Activated naive CD8-positive, alpha-beta T cell treated with anti-CD3 and anti-CD28 coated beads, Interleukin-2, amount 50 U/mL, for 24 hours (primary cell): ENCODE data around the gene COLQ.

Source experiments
- ATAC-seq: fragments of 150-1000 bp; cut with Tn5 transposase; one replicate; pipeline ENCODE4 v1.10.0; 2021
- DNase-seq: peaks from one replicate; pipeline ENCODE4 v3.0.0; 2021
- H3K27ac Mint-ChIP-seq: one replicate; pipeline ENCODE4 v1.8.0; 2021; ENCODE audit warnings: mild to moderate bottlenecking, mixed read lengths
- H3K27me3 Mint-ChIP-seq: one replicate; pipeline ENCODE4 v1.8.0; 2021; ENCODE audit warnings: mixed read lengths
- H3K36me3 Mint-ChIP-seq: one replicate; pipeline ENCODE4 v1.8.0; 2021; ENCODE audit warnings: low read depth, mixed read lengths
- H3K4me1 Mint-ChIP-seq: one replicate; pipeline ENCODE4 v1.8.0; 2021; ENCODE audit warnings: mixed read lengths
- H3K4me3 Mint-ChIP-seq: one replicate; pipeline ENCODE4 v1.8.0; 2021; ENCODE audit warnings: mild to moderate bottlenecking, moderate library complexity, mixed read lengths
- H3K9me3 Mint-ChIP-seq: one replicate; pipeline ENCODE4 v1.8.0; 2021; ENCODE audit warnings: mixed read lengths

COLQ gene

DNA sequence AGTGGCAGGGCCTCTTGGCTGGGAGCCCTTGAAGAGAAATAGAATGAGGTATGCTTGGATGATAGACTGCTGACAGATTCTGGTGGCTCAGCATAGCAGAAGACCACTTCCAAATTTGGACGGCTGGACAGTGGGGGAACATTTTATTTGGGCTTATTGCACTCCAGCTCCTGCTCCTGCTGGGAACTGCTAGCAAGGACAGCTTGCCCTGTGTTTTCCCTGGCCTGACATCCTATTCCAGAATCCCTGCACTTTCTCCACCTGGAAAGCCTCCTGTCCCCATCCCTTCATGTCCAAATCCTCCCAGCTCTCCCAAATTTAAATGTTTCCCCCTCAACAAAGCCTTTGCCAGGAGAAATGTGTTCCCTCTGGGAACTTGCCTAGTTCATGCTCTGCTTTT, 9.8 kb upstream of the COLQ start:
- Mint-ChIP-seq H3K4me3 (no peak overlapping the region), H3K27ac (no peak overlapping the region), H3K36me3 (peaks cover 2% of the 10 kb centered on the region), H3K9me3 (no peaks in the 10 kb centered on the region), H3K27me3 (no peaks in the 10 kb centered on the region), H3K4me1 (peaks cover 33% of the 10 kb centered on the region)
- ATAC-seq (no peak), DNase-seq (no peak)

DNA sequence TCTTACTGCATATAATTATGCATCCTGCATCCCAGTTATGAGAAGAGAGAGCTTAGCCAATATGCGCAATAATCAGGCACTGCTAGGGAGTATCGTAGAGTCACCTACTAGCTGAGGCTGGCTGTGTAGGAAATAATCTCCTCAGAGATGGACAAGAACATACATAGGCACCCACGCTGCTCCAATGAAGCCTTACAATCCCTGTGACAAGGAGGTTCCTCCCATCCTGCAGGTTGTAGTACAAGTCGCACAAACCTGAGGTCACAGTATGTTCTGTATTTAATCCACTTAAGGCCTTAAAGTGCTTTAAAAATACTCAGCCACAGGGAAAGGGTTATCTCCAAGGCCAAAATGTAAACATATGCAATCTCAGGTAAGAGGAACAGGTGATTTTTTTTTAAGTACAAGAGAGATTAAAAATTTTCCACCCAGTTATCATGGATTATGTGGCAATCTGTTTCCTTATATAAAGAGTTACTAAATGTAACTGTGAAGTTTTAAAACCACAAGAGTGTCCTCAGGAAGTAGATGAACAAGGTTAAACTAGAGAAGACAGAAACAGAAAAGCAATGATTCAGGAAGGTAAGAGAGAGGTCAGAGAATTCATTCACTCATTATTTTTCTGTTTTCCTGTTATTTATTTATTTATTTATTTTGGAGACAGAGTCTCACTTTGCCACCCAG, 7.5 kb upstream of the COLQ start:
- H3K27me3 Mint-ChIP-seq: no peaks in the 10 kb centered on the region
- peak overlapping the region; percentile 51 for H3K27ac Mint-ChIP-seq
- H3K4me3 Mint-ChIP-seq: no peak overlapping the region
- ATAC-seq (no peak), DNase-seq (no peak)
- no peaks in the 10 kb centered on the region for H3K9me3 Mint-ChIP-seq
- peaks cover 16% of the 10 kb centered on the region for H3K4me1 Mint-ChIP-seq
- no peaks in the 10 kb centered on the region for H3K36me3 Mint-ChIP-seq

DNA sequence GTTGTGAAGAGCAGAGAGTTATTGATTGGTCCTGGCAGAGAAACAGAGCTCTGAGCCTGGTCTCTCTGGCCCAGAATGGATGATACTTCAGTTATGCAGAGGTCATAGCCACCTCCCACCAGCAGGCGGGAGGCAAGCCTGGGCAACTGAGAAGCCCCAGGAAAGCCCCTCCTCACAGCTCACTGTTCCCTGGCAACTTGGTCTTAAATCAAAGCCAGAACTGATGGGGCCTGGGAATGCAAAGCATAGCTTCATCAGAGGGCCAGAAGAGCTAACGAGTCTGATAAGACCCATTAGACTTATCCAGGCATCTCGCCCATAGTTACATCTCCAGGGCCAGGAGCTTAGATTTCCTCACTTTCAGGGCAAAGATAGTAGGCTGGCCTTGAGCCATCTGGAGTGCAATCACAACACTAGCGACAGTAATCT, 5.5 kb upstream of the COLQ start:
- Mint-ChIP-seq H3K4me1 (peaks cover 16% of the 10 kb centered on the region), H3K27me3 (no peaks in the 10 kb centered on the region), H3K4me3 (no peak overlapping the region), H3K36me3 (no peaks in the 10 kb centered on the region), H3K9me3 (no peaks in the 10 kb centered on the region), H3K27ac (no peak overlapping the region)
- no peak for ATAC-seq
- DNase-seq: no peak

DNA sequence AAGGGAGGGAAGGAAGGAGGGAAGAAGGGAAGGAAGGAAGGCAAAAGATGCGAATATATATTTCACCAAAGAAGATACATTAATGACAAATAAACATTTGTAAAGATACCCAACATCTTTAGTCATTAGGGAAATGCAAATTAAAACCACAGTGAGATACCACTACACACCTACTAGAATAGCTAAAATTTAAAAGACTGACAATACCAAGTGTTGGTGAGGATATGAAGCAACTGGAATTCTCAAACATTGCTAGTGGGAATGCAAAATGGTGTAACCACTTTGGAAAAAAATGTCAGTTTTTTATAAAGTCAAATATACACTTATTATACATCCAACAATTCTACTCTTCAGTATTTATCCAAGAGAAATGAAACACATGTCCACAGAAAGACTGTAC, 4.3 kb upstream of the COLQ start:
- no peak for DNase-seq
- peaks cover 26% of the 10 kb centered on the region for H3K4me1 Mint-ChIP-seq
- ATAC-seq: no peak
- no peak overlapping the region for H3K27ac Mint-ChIP-seq
- H3K9me3 Mint-ChIP-seq: no peaks in the 10 kb centered on the region
- H3K4me3 Mint-ChIP-seq: no peak overlapping the region
- peaks cover 6% of the 10 kb centered on the region for H3K27me3 Mint-ChIP-seq
- H3K36me3 Mint-ChIP-seq: no peaks in the 10 kb centered on the region

DNA sequence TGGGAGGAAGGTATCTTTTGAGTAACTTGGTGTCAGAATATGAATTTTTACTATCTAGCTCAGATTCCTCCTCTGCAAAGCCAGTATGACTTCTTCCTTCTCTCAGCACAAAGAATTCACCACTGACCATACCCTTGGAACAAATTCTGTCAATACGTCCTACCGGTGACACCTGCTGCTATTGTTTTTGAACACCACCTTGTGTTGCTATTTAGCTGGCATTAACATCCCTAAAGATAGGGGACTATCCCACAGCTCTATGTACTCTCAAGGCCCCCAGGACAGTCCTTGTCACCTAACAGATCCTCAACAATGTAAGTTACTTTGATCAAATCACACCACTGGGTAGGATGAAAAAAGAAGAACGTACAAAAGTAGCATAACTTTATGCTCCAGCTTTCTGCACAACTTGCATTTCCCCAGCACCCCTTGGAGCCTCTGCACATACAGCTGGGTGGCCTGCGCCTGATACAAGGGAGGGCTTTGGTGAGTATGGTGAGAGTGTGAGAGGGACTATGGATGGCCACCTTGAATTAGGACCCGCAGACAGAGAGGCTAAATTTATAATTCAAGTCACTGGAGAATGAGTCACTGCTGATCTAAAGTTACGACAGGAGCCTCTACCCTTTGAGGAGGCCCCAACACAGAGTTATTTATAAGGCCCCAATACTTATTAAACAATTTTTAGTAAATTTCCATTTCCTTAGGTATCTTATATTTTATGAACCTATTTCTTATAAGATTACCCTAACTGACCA, 2.3 kb upstream of the COLQ start:
- Mint-ChIP-seq H3K27me3 (peaks cover 6% of the 10 kb centered on the region), H3K9me3 (no peaks in the 10 kb centered on the region), H3K4me3 (no peak overlapping the region), H3K4me1 (peaks cover 26% of the 10 kb centered on the region), H3K27ac (no peak overlapping the region), H3K36me3 (no peaks in the 10 kb centered on the region)
- ATAC-seq (no peak), DNase-seq (no peak)

DNA sequence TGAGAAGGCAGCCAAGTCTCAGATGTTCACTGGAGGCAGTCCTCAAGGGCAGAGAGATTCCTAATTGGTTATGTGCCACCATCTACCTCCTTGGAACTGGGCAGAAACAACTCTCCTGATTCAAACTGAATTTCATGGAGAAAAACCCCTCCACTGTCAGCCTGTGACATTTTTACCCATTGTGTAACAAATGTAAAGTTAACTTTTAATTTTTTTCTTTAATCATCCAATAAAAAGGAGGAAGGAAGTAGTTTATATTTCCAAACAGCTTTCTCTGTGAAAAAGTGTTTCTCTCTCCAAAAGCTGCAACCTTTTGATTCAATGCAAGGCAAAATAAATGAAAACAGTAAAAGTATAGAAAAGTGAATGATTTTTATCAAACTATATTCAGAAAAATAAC, 510 bp upstream of the COLQ start:
- H3K4me3 Mint-ChIP-seq: no peak overlapping the region
- peaks cover 6% of the 10 kb centered on the region for H3K27me3 Mint-ChIP-seq
- H3K36me3 Mint-ChIP-seq: no peaks in the 10 kb centered on the region
- no peaks in the 10 kb centered on the region for H3K9me3 Mint-ChIP-seq
- no peak for ATAC-seq
- H3K4me1 Mint-ChIP-seq: peaks cover 24% of the 10 kb centered on the region
- no peak for DNase-seq
- H3K27ac Mint-ChIP-seq: no peak overlapping the region

DNA sequence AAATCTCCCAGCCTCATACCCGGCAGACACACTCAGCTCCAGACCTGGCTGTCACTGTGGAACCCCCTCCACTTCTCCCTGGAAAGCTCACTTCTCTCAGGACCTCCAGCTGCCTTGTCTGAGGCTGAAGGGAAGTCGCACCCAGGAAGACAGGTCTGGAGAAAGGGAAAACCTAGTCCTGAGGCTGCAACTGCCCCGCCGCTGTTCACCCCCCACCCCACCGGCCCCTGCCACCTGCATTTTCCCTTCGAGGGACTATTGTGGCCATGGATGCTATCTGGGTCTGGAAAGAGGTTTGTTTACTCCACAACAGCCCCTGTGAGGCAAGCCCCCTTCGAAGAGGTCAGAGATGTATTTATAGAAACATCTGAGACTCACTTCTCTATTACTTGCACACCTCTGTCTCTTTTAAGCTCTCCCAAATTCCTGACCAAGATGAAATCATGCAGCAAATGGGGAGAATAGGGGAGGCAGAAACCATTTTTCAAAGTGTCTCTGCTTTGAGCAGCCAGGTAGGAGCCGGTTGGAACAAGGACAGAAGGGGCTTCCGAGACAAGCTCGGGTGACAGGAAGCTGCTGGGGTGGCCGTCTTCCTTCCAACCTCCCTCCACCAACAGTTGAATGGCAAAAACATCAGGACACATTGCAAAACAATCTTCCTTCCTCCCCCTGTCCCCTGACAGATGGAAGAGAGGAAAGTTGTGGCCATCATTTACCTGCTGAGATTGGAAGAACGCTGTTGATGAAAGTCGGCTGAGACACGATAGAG, 518 bp downstream of the COLQ start:
- Mint-ChIP-seq H3K4me3 (peak overlapping the region; percentile 37), H3K4me1 (peaks cover 24% of the 10 kb centered on the region), H3K36me3 (no peaks in the 10 kb centered on the region), H3K27ac (peak overlapping the region; percentile 40), H3K27me3 (peaks cover 6% of the 10 kb centered on the region), H3K9me3 (no peaks in the 10 kb centered on the region)
- ATAC-seq (no peak), DNase-seq (no peak)

DNA sequence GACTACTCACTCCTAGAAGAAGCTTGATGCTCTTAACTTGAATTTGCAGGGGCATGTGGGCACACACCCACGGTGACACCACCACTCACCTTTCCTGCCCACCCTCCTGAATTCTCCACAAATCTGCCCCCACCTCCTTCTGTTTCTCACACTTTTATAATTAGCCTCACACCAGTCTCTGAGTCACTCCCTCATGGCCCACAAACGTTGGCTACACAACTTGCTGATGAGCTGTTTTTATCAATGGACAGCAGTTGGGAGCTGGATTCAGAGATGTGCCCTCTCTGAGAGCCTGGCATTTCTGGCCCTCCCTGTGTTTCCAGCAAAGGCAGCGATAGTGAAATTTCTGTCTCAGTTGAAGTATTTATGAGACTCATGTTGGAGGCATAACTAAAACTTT, 1.3 kb downstream of the COLQ start:
- peak; percentile 8 for DNase-seq
- H3K4me3 Mint-ChIP-seq: no peak overlapping the region
- H3K27me3 Mint-ChIP-seq: peaks cover 6% of the 10 kb centered on the region
- H3K27ac Mint-ChIP-seq: peak overlapping the region; percentile 44
- H3K4me1 Mint-ChIP-seq: peaks cover 24% of the 10 kb centered on the region
- H3K36me3 Mint-ChIP-seq: no peaks in the 10 kb centered on the region
- H3K9me3 Mint-ChIP-seq: no peaks in the 10 kb centered on the region
- peak; percentile 80 for ATAC-seq

DNA sequence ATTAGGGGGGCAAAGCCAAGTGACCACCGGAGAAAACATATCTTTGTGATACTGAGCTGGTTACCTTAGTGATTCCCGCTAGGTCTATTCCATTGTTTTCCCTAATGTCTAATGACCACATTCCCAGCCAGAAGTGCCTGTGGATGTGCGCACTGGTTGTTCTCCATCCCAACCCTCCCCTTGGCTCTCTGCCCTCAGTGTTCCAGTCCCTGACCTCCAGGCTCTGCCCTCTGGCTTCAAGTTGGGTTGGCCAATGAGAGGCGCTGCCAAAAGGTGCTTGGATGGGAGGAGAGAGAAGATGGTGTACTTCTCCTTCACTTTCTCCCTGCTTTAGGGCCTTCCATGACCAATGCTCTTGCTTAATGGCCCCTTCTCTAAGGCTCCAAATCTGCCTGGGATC, 2.4 kb downstream of the COLQ start:
- Mint-ChIP-seq H3K27me3 (peaks cover 6% of the 10 kb centered on the region), H3K9me3 (no peaks in the 10 kb centered on the region), H3K4me3 (no peak overlapping the region), H3K27ac (no peak overlapping the region), H3K4me1 (peaks cover 24% of the 10 kb centered on the region), H3K36me3 (no peaks in the 10 kb centered on the region)
- DNase-seq: no peak
- ATAC-seq: no peak

DNA sequence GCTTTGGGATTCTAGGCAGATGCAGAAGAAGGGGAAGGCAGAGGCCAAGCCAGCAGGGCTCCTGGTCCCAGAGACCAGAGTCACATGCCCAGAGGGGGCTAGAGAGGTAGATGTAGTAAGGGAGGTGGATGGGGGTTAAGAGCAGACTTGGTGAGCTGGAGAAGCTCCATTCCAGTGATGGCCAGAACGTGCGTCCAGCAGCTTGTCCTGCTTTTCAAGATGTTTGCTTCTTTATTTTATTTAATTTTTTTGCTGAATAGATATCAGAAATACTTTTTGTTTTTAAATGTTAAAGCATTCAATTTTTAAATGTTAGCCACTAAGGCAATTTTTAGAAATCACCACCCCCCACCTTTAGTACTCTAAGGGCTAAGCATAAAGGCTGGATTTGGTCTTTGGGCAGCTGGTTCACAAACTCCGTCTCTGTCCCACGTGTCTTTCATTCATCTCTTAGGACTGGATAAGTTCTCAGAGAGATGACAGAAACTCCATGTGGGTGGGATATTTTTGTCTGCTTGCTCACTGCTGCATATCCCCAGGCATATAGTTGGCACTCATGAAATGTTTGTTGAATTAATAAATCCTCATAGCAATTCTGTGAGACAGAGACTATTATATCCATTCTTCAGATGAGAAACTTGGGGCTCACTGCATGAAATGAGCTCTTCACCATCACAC, 6.7 kb downstream of the COLQ start:
- peaks cover 7% of the 10 kb centered on the region for H3K4me1 Mint-ChIP-seq
- no peaks in the 10 kb centered on the region for H3K9me3 Mint-ChIP-seq
- H3K36me3 Mint-ChIP-seq: no peaks in the 10 kb centered on the region
- H3K27ac Mint-ChIP-seq: no peak overlapping the region
- H3K27me3 Mint-ChIP-seq: no peaks in the 10 kb centered on the region
- DNase-seq (no peak), ATAC-seq (no peak)
- no peak overlapping the region for H3K4me3 Mint-ChIP-seq

DNA sequence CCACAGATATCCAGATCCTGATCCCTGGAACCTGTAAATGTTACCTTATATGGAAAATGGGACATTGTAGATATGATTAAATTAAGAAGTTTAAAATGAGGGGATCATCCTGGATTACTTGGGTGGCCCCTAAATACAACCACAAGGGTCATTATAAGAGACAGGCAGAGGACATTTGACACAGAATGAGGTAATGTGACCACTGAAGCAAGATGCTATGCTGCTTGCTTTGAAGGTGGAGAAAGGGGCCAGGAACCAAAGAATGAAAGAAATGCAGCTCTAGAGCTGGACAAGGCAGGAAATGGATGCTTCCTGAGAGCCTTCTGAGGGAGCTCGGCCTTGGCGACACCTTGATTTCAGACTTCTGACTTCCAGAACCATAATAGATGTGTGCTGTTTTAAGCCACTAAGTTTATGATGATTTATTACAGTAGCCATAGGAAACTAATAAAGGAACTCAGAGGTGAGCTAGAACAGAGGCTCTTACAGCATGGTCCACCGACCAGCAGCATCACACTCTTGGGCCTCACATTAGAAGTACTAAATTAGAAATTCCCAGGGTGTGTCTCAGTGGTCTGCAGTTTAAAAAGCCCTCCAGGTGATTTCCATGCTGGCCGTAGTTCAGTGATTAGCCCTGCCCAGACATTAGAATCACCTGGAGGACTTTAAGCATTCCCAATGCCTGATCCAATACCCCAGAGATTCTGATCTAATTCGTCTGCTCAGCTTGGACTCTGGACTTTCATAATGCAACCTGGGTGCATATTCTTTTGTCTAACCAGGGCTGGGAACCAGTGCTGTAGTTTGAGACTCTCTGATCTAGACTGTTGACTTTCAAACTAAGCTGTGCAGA, 7.5 kb downstream of the COLQ start:
- DNase-seq (no peak), ATAC-seq (no peak)
- Mint-ChIP-seq H3K4me1 (peaks cover 2% of the 10 kb centered on the region), H3K27me3 (no peaks in the 10 kb centered on the region), H3K27ac (no peak overlapping the region), H3K9me3 (no peaks in the 10 kb centered on the region), H3K36me3 (no peaks in the 10 kb centered on the region), H3K4me3 (no peak overlapping the region)

DNA sequence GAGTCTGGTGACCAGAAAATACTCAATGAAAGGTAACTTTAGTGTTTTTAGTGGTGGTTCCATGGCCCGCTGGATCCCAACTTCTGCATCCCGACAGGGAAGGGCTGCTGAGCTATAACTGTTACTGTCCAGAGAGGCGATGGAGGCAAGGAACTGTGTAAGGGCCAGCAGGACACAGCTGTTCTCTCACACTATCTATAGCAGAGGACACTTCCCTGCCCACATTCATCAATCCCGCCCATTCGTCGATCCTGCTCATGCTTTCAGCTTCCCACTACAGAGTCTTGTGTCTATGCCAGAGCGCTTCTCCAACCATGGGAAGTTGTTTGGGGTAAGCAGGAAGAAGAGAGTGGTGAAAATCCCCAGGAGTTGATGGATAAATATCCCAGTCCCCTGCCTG, 8.4 kb downstream of the COLQ start:
- Mint-ChIP-seq H3K4me3 (no peak overlapping the region), H3K27ac (no peak overlapping the region), H3K9me3 (no peaks in the 10 kb centered on the region), H3K36me3 (no peaks in the 10 kb centered on the region), H3K27me3 (no peaks in the 10 kb centered on the region), H3K4me1 (peaks cover 2% of the 10 kb centered on the region)
- DNase-seq (no peak), ATAC-seq (no peak)

DNA sequence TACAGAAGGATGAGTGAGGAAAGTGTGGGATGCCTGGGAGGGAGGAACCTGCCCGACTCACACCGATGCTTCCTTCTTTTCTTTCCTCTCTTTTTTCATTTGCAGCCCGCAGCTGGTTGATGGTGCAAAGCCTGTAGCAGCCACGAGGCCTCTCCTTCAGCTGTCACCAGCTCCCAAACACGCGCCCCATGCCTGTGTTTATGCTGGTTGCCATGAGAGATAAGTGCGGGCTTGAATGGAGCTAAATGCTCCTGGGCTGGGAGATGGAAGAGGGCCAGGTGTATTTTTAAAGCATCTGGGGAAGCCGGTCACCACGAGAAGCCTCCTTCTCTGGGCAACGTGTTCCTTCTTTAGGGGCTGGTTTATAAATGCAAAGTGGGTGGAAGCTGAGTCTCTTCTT, 9.3 kb downstream of the COLQ start:
- Mint-ChIP-seq H3K27ac (no peak overlapping the region), H3K4me3 (no peak overlapping the region), H3K9me3 (no peaks in the 10 kb centered on the region), H3K36me3 (no peaks in the 10 kb centered on the region), H3K4me1 (peaks cover 2% of the 10 kb centered on the region), H3K27me3 (no peaks in the 10 kb centered on the region)
- DNase-seq (no peak), ATAC-seq (no peak)

DNA sequence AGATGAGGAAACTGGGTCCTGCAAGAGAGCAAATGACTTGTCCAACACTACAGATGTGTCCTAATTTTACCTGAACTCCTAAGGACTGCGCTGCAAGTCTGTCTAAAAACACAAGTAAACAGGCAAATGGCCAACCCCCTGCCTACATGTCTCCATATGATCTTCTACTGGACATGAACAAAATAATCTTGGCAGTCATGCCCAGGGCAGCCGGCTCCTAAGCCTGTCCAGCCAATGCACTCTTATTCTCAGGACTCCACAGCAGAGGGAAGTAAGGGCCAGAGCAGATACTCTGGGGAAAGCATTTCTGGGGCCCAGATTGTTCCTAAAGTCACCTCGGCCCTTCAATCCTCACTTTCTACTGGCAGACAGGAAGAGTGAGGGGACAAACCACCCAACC, 10.3 kb downstream of the COLQ start:
- Mint-ChIP-seq H3K4me3 (no peak overlapping the region), H3K4me1 (peaks cover 2% of the 10 kb centered on the region), H3K36me3 (no peaks in the 10 kb centered on the region), H3K27me3 (no peaks in the 10 kb centered on the region), H3K9me3 (no peaks in the 10 kb centered on the region), H3K27ac (no peak overlapping the region)
- no peak for DNase-seq
- no peak for ATAC-seq
